Activated CD8-positive, alpha-beta T cell treated with anti-CD3 and anti-CD28 coated beads for 36 hours (primary cell): ENCODE results near the gene NBPF6. TPM values are rescaled to one million over a fixed set of nuclear protein-coding genes. Genes with fewer than 3 reads are reported as not detected.
"Not testable (repeated sequence)": the region's sequence is repeated elsewhere in the genome, so short reads cannot be mapped to it uniquely, and the experiment has no call there.

Experiments used
- ATAC-seq: fragments of 200-7000 bp; cut with Tn5 transposase; one replicate; pipeline ENCODE4 v1.10.0; 2021; ENCODE audit warnings: mild to moderate bottlenecking, moderate library complexity
- CTCF ChIA-PET: fragments of 350-600 bp; sonication (Branson Sonifier 250); formaldehyde crosslinking; loops from one replicate; lab custom pipeline; 2021; ENCODE audit warnings: antibody characterized with exemption; lab: Charles Lee
- POLR2A ChIA-PET: fragments of 350-600 bp; sonication (Branson Sonifier 250); formaldehyde crosslinking; loops from one replicate; lab custom pipeline; 2021; ENCODE audit warnings: antibody characterized with exemption; lab: Charles Lee
- DNase-seq: peaks from one replicate; pipeline ENCODE4 v3.0.0-alpha.2; 2020
- H3K27ac Mint-ChIP-seq: one replicate; pipeline ENCODE4 v1.8.0; 2021; ENCODE audit warnings: mild to moderate bottlenecking, mixed read lengths
- H3K27me3 Mint-ChIP-seq: one replicate; pipeline ENCODE4 v1.8.0; 2021; ENCODE audit warnings: mixed read lengths
- H3K36me3 Mint-ChIP-seq: one replicate; pipeline ENCODE4 v1.8.0; 2021; ENCODE audit warnings: low read depth, mixed read lengths
- H3K4me1 Mint-ChIP-seq: one replicate; pipeline ENCODE4 v1.8.0; 2021; ENCODE audit warnings: low read depth, mixed read lengths
- H3K4me3 Mint-ChIP-seq: one replicate; pipeline ENCODE4 v1.8.0; 2021; ENCODE audit warnings: mild to moderate bottlenecking, moderate library complexity, mixed read lengths
- H3K9me3 Mint-ChIP-seq: one replicate; pipeline ENCODE4 v1.8.0; 2021; ENCODE audit warnings: mixed read lengths
- intact Hi-C: fragments of 100-400 bp; cut with micrococcal nuclease; formaldehyde crosslinking; loops from one replicate; pipeline ENCODE4 v1.10.0; 2022
- total RNA-seq, 2 experiments: library from RNA; stranded (reverse); gene quantifications; one replicate each; pipeline ENCODE4 v1.2.3, GENCODE V29; 2021

The NBPF6 gene, protein sequence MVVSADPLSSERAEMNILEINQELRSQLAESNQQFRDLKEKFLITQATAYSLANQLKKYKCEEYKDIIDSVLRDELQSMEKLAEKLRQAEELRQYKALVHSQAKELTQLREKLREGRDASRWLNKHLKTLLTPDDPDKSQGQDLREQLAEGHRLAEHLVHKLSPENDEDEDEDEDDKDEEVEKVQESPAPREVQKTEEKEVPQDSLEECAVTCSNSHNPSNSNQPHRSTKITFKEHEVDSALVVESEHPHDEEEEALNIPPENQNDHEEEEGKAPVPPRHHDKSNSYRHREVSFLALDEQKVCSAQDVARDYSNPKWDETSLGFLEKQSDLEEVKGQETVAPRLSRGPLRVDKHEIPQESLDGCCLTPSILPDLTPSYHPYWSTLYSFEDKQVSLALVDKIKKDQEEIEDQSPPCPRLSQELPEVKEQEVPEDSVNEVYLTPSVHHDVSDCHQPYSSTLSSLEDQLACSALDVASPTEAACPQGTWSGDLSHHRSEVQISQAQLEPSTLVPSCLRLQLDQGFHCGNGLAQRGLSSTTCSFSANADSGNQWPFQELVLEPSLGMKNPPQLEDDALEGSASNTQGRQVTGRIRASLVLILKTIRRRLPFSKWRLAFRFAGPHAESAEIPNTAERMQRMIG
- not detected for total RNA-seq

DNA sequence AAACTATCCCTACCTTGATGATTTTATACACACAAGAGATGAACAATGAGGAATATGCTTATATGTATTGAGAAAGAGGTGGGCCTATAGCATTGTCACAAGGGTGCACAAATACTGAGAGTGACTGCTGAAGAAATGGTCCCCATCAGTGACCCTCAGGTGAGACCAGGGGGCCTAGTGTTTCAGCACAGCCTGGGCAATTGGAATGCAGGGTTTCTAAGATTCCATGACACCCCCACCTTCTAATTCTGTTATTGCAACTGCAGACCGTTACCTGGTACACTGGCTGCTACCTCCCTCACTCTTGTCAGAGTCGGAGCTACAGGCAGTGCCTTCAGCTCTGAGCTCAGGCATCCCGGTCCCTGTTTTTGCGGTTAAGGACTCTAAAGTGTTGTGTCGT is at the start of gene NBPF6:
NBPF6 (plus strand) TSS at position 301 of the 400 bp plus-strand sequence. CDS start 259 bp downstream, outside the sequence.
- DNase-seq, H3K9me3 Mint-ChIP-seq, POLR2A ChIA-PET, H3K27ac Mint-ChIP-seq, H3K36me3 Mint-ChIP-seq, H3K27me3 Mint-ChIP-seq, H3K4me3 Mint-ChIP-seq, intact Hi-C loops, CTCF ChIA-PET, H3K4me1 Mint-ChIP-seq, ATAC-seq: not testable (repeated sequence)

DNA sequence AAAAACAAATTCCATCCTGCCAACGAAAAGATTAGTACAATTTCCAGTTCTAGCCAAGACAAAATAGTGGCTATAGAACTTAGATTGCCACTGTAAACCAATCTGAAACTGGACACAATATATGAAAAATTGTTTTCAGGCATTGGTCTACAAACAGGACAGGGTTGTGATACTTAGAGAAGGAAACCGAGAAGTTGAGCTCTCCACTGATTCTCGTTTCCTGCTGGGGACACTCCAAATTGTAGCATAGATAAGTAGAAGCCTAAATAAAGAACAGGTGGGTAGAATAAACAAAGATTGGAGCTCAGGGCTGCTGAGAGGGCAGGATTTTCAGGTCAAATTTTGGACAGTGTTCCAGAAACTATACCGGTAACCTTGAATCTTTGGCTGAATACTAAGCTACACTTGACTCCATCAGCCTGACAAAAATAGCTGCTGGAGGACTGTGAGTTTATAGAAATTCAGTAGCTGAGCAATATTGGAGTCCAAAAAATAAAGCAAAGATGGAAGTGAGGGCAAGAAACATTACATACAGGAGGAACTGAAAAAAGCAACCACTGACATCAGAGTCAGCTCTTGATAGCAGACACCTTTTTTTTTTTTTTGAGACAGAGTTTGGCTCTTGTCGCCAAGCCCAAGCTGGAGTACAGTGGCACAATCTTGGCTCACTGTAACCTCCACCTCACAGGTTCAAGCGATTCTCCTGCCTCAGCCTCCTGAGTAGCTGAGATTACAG is 38.9 kb upstream of the NBPF6 start:
- H3K27ac Mint-ChIP-seq, H3K4me3 Mint-ChIP-seq, POLR2A ChIA-PET, H3K4me1 Mint-ChIP-seq, DNase-seq, H3K9me3 Mint-ChIP-seq, H3K27me3 Mint-ChIP-seq, ATAC-seq, CTCF ChIA-PET, H3K36me3 Mint-ChIP-seq, intact Hi-C loops: not testable (repeated sequence)

DNA sequence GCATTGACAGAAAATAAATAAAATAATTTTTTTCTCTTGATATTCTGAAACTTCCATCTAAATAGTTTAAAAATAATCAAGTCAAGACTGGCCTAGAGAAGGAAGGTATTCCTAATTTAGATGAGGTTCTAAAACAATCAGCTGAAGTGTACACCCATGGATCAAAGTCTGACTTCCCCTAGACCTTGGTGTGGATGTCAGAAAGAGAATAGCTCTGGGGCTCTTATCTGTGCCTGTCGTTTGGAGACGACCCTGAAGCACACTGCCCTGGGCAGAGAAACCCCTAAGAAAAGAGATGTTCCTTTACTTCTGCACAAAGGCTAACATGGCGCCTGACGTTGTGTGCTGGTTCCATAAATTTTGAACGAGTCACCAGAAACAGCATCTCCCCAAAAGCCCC is 30.0 kb upstream of the NBPF6 start:
- intact Hi-C loops, H3K4me3 Mint-ChIP-seq, H3K27ac Mint-ChIP-seq: not testable (repeated sequence)

DNA sequence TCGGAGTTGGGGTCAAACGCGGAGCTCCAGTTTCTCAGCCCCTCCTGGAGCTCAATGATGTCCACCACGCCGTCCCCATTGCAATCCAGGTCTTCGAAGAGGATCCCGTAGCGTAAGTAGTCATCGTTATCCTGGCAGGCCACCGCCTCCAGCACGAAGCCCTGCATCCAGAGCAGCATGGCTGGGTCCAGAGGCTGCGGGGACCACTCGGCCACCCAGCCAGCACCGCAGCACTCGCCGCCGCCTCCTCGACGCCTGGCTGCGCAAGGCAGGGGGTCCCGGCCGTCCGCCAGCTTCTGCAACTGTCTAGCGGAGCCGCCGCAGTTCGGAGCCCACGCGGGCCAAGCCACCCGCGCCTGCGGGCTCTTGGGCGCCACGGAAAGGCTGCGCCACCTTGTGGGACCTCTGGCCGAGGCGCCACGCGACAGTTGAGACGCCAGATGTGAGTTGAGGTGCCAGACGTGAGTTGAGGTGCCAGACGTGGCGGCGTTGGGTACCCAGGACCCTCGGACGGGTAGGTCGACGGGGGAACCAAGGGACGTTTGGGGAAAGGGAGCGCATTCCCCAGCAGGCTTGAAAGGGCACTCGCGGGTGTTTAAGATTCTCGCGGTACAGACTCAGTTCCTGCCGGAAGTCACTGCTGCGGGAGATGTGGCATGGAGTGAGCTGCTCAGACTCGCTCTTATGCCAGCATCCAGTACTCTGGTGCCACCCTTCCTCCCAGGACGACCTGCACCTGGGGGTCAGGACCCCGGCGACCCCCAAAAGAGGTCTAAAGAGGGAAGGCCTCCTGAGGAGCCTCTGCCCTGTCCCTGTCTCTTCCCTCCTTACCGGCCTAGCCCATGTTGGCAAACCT is 28.9 kb upstream of the NBPF6 start:
- H3K27me3 Mint-ChIP-seq, H3K9me3 Mint-ChIP-seq, H3K27ac Mint-ChIP-seq, intact Hi-C loops, H3K36me3 Mint-ChIP-seq, H3K4me1 Mint-ChIP-seq, H3K4me3 Mint-ChIP-seq, POLR2A ChIA-PET, DNase-seq, CTCF ChIA-PET: not testable (repeated sequence)
- peak; percentile 80 for ATAC-seq

More for the DNA sequence above, 30.0 kb upstream of the NBPF6 start:
- POLR2A ChIA-PET, CTCF ChIA-PET, H3K4me1 Mint-ChIP-seq, H3K9me3 Mint-ChIP-seq, ATAC-seq, H3K27me3 Mint-ChIP-seq, DNase-seq, H3K36me3 Mint-ChIP-seq: not testable (repeated sequence)

DNA sequence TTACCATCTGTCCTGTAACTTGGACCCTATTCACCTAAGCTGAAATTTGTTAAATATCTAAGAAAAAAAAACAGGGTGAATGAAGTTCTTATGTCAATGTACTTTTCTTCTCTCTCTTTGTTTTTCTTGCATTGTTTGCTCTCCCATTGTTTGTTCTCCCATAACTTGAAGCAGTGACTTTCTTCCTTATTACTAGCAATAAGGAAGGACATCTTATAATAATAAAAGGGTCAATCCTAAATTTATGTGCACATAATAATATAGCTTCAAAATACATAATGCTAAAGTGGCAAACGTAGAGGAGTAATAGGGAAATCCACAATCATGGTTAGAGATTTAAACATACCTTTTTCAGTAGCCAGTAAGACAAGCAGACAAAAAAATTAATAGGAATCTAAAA is 23.3 kb upstream of the NBPF6 start:
- H3K4me3 Mint-ChIP-seq, H3K9me3 Mint-ChIP-seq, CTCF ChIA-PET, H3K27me3 Mint-ChIP-seq, DNase-seq, POLR2A ChIA-PET, H3K4me1 Mint-ChIP-seq, H3K27ac Mint-ChIP-seq, ATAC-seq, intact Hi-C loops, H3K36me3 Mint-ChIP-seq: not testable (repeated sequence)

DNA sequence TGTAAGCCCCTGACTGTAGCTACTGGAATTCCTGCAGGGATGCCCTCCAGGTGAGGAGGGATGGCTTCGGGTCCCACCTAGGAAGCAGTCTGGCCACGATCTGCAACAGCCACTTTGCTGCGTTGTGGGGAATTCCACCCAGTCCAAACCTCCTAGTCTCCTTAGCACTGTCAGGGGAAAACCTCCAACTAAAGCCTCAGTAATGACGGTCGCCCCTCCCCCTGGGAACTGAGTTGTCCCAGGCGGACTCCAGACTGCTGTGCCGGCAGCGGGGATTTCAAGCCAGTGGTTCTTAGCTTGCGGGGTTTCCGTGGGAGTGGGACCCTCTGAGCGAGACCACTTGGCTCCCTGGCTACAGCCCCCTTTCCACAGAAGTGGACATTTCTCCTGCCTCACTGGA is 18.1 kb upstream of the NBPF6 start:
- H3K9me3 Mint-ChIP-seq, H3K27me3 Mint-ChIP-seq, H3K4me1 Mint-ChIP-seq, DNase-seq, ATAC-seq, H3K4me3 Mint-ChIP-seq, intact Hi-C loops, POLR2A ChIA-PET, CTCF ChIA-PET, H3K27ac Mint-ChIP-seq, H3K36me3 Mint-ChIP-seq: not testable (repeated sequence)

DNA sequence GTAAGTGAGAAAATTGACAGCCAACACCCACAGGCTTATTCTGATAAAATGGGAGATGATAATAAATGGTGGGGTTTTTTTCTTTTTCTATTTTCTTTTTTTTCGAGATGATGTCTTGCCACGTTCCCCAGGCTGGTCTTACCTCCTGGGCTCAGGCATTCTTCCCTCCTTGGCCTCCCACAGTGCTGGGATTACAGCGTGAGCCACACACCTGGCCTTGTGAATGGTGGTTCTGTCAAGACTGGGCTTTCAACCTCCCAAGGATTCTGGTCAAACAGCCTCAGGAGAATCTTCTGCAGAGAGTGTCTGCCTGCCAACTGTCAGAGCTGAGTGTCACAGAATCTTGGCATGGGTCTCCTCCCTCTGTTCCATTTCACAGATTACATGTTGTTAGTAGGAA is 16.7 kb upstream of the NBPF6 start:
- POLR2A ChIA-PET, DNase-seq, CTCF ChIA-PET, intact Hi-C loops, H3K9me3 Mint-ChIP-seq, H3K27me3 Mint-ChIP-seq, H3K4me1 Mint-ChIP-seq, ATAC-seq, H3K36me3 Mint-ChIP-seq, H3K4me3 Mint-ChIP-seq, H3K27ac Mint-ChIP-seq: not testable (repeated sequence)

DNA sequence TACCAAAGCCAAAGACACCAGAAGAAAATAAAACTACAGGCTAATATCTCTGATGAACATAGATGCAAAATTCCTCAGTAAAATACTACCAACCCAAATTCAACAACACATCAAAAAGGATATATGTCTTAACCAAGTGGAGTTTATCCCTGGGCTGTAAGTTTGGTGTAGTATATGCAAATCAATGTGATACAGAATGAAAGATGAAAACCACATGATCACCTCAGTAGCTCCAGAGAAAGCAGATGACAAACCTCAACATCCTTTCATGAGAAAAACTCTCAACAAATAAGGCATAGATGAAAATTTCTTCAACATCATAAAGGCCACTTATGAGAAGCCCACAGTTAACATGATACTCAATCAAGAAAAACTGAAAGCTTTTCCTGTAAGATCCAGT is 11.6 kb upstream of the NBPF6 start:
- intact Hi-C loops, H3K27ac Mint-ChIP-seq, H3K27me3 Mint-ChIP-seq, CTCF ChIA-PET, H3K4me3 Mint-ChIP-seq, DNase-seq, H3K9me3 Mint-ChIP-seq, H3K36me3 Mint-ChIP-seq, H3K4me1 Mint-ChIP-seq, POLR2A ChIA-PET: not testable (repeated sequence)
- ATAC-seq, result peak; percentile 80

DNA sequence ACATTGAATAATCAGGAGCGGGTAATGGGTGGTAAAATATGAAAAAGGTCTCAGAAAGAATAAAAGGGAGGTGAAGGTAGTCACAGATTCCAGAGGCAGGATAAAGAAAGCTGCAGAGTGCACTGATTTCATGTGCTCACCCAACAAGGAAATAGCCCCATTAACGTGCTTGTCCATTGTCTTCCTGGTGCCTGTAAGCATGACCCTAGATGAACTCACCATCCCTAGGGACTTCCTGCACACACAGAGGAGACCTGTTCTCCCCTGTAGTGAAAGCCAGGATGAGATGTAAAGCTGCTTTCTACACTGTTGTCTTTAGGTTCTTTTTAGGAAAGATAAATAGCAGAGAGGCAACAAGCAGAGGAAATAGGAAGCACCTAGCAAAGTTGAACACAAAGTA is 4.4 kb downstream of the NBPF6 start:
- POLR2A ChIA-PET, ATAC-seq, CTCF ChIA-PET, intact Hi-C loops, H3K36me3 Mint-ChIP-seq, H3K4me1 Mint-ChIP-seq, H3K27me3 Mint-ChIP-seq, H3K27ac Mint-ChIP-seq, H3K4me3 Mint-ChIP-seq, DNase-seq, H3K9me3 Mint-ChIP-seq: not testable (repeated sequence)

DNA sequence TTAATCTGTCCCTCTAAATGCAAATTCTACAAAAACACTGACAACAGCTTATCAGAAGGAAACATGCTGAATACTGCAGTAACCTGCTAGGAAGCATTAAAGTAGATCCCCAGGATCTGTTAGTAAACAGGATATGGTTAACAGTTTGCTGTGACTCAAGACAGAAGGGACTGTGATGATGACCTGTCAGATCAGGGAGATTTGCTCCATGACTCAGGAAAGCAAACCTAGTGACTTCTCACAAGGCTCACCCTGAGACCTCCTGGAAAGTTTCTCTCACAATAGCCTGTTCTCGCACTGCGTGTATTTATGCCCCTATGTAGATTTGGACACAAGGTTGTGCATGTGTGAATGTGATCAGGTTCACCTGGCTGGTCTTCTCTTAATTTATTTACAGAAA is 8.5 kb downstream of the NBPF6 start:
- POLR2A ChIA-PET, DNase-seq, H3K36me3 Mint-ChIP-seq, H3K4me1 Mint-ChIP-seq, H3K27ac Mint-ChIP-seq, H3K27me3 Mint-ChIP-seq, CTCF ChIA-PET, H3K9me3 Mint-ChIP-seq, intact Hi-C loops, H3K4me3 Mint-ChIP-seq: not testable (repeated sequence)
- ATAC-seq, result peak; percentile 80

DNA sequence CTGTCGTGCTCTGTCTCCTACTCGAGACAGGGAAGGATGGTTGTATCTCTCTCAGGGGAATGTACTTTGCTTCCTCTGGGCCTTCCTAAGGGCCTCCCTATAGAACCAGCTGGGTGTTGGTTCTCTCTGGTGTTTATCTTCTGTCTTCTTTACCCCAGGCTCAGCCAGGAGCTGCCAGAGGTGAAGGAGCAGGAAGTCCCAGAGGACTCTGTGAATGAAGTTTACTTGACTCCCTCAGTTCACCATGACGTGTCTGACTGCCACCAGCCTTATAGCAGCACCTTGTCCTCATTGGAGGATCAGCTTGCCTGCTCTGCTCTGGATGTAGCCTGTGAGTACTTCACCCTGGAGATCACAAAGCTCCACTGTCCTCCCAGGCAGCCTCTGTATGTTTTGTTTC is 11.6 kb downstream of the NBPF6 start:
- H3K36me3 Mint-ChIP-seq, intact Hi-C loops, H3K9me3 Mint-ChIP-seq, DNase-seq, H3K4me3 Mint-ChIP-seq, ATAC-seq, CTCF ChIA-PET, H3K27ac Mint-ChIP-seq, H3K27me3 Mint-ChIP-seq, POLR2A ChIA-PET, H3K4me1 Mint-ChIP-seq: not testable (repeated sequence)
